HepG2 (cell line): ENCODE measurements around the gene SENP5. TPM values are rescaled to one million over a fixed set of nuclear protein-coding genes. Genes with fewer than 3 reads are reported as not detected.

ENCODE experiments used
- ATAC-seq: fragments of 200-7000 bp; cut with Tn5 transposase; 3 replicates; pipeline ENCODE4 v1.9.1; 2020; ENCODE audit warnings: mild to moderate bottlenecking, moderate library complexity
- BruUV-seq: library from RNA; stranded (reverse); fragments of 400-500 nt; replicated peaks from 2 replicates; lab custom pipeline; 2021; lab: Mats Ljungman, UMichigan
- CTCF ChIA-PET: fragments of 300-600 bp; formaldehyde crosslinking; extraction: SDS; loops from one replicate; lab custom pipeline; 2021; ENCODE audit warnings: low total read pairs, inconsistent platforms, low intra/inter-chr PET ratio; lab: Yijun Ruan, JAX
- POLR2A ChIA-PET: fragments of 350-600 bp; sonication (Branson Sonifier 250); formaldehyde crosslinking; loops from one replicate; lab custom pipeline; 2020; ENCODE audit warnings: antibody characterized with exemption, inconsistent platforms; lab: Yijun Ruan, JAX
- DNase-seq: peaks from one replicate; pipeline ENCODE4 v3.0.0-alpha.2; 2015; ENCODE audit warnings: low spot score
- FAIRE-seq: peaks from 3 replicates; lab custom pipeline; 2011; peaks lifted over from hg19 to GRCh38; lab: Jason Lieb, UNC
- H2AFZ ChIP-seq: one replicate; pipeline ENCODE4 v1.6.1; 2011; ENCODE audit warnings: low read length, inconsistent platforms
- H3K27ac ChIP-seq: fragments of 300-600 bp; 3 replicates; pipeline ENCODE4 v1.8.0; 2011; ENCODE audit warnings: mixed run types, mild to moderate bottlenecking, mixed read lengths, low read length, inconsistent platforms; ENCODE audit not compliant: insufficient read depth; ENCODE audit errors: extremely low read length
- H3K27me3 ChIP-seq, 2 experiments: fragments of 200-600 bp in 1 of 2; 2 replicates in 1 of 2; 3 replicates in 1 of 2; pipeline versions ENCODE4 v1.6.0 to v1.8.0; 2011; ENCODE audit warnings: low read length in 2 of 2, mild to moderate bottlenecking in 2 of 2, moderate library complexity in 2 of 2, inconsistent platforms in 1 of 2; ENCODE audit not compliant: insufficient read depth in 2 of 2, control insufficient read depth in 1 of 2
- H3K36me3 ChIP-seq, 2 experiments: fragments of 200-600 bp in 1 of 2; replicated peaks in 1 of 2; 2 replicates in 1 of 2; 3 replicates in 1 of 2; pipeline versions ENCODE4 v1.5.1 to v1.8.0; 2011; ENCODE audit warnings: low read length in 2 of 2, inconsistent platforms in 1 of 2; ENCODE audit not compliant: insufficient read depth in 2 of 2, control insufficient read depth in 1 of 2
- H3K4me1 ChIP-seq: 2 replicates; pipeline ENCODE4 v1.5.1; 2012; ENCODE audit warnings: low read length, inconsistent platforms; ENCODE audit not compliant: insufficient read depth
- H3K4me2 ChIP-seq: 2 replicates; pipeline ENCODE4 v1.6.0; 2011; ENCODE audit warnings: low read depth, low read length, inconsistent platforms
- H3K4me3 ChIP-seq, 3 experiments: fragments of 200-600 bp in 1 of 3; sonication (generic), shearing (Covaris generic) in 1 of 3; replicated peaks in 1 of 3; 2 replicates each; pipeline ENCODE4 v1.5.1; 2011 to 2016; ENCODE audit warnings: low read length in 3 of 3, inconsistent platforms in 2 of 3, low read depth in 2 of 3, mild to moderate bottlenecking in 2 of 3, control low read depth in 1 of 3, mixed read lengths in 1 of 3; ENCODE audit not compliant: insufficient read depth in 1 of 3
- H3K79me2 ChIP-seq: one replicate; pipeline ENCODE4 v1.6.1; 2011; ENCODE audit warnings: low read length, inconsistent platforms; ENCODE audit not compliant: insufficient read depth
- H3K9ac ChIP-seq: 2 replicates; pipeline ENCODE4 v1.6.0; 2011; ENCODE audit warnings: mild to moderate bottlenecking, low read depth, low read length, inconsistent platforms; ENCODE audit not compliant: insufficient read depth
- H3K9me3 ChIP-seq: 2 replicates; pipeline ENCODE4 v1.5.1; 2012; ENCODE audit warnings: mild to moderate bottlenecking, low read length
- H4K20me1 ChIP-seq: 2 replicates; pipeline ENCODE4 v1.6.0; 2011; ENCODE audit warnings: inconsistent platforms, mild to moderate bottlenecking, low read length, moderate library complexity; ENCODE audit not compliant: insufficient read depth
- FOXM1 ChIP-seq: sonication (generic); formaldehyde crosslinking; IDR thresholded peaks from 2 replicates; pipeline ENCODE4 v1.5.0; 2020; ENCODE audit warnings: missing genetic modification reagents
- IRF2 ChIP-seq: IDR thresholded peaks from 2 replicates; pipeline ENCODE4 v1.6.1; 2018; ENCODE audit warnings: missing genetic modification reagents, missing compliant biosample characterization
- PAF1 ChIP-seq: IDR thresholded peaks from 2 replicates; pipeline ENCODE4 v1.6.1; 2016; ENCODE audit warnings: missing genetic modification reagents, missing compliant biosample characterization
- THAP11 ChIP-seq: IDR thresholded peaks from 2 replicates; pipeline ENCODE4 v1.6.1; 2016; ENCODE audit warnings: missing biosample characterization, missing genetic modification reagents
- YY1 ChIP-seq: IDR thresholded peaks from 2 replicates; pipeline ENCODE4 v1.6.1; 2011; ENCODE audit warnings: low read length, low read depth, moderate library complexity, mild to moderate bottlenecking; ENCODE audit not compliant: insufficient read depth, insufficient replicate concordance
- ZFP36L2 ChIP-seq: sonication (generic); formaldehyde crosslinking; IDR thresholded peaks from 2 replicates; pipeline ENCODE4 v1.4.0; 2020; ENCODE audit warnings: missing genetic modification reagents
- ZNF691 ChIP-seq: sonication (generic); formaldehyde crosslinking; IDR thresholded peaks from 2 replicates; pipeline ENCODE4 v1.4.0; 2020; ENCODE audit warnings: missing genetic modification reagents, low read depth, mild to moderate bottlenecking, borderline replicate concordance
- WGBS: methylation state at CpG from one replicate; pipeline ENCODE4 v1.1.6; 2017; ENCODE audit warnings: low lambda C conversion rate; 5-methylcytosine and 5-hydroxymethylcytosine counted together
- in situ Hi-C: cut with HindIII; loops from 2 replicates; pipeline ENCODE4 v1.10.0; 2017; ENCODE audit warnings: low pct_unique_long_range_greater_than_20kb; ENCODE audit not compliant: extremely low pct_ligation_motif_present
- intact Hi-C: fragments of 100-400 bp; cut with micrococcal nuclease; formaldehyde crosslinking; loops from one replicate; pipeline ENCODE4 v1.10.0; 2022; ENCODE audit not compliant: unreplicated experiment
- polyA plus RNA-seq, 8 experiments: library from polyadenylated mRNA; depleted of rRNA in 3 of 8; stranded (reverse) in 7 of 8; unstranded in 1 of 8; fragments of >200 nt; fragmentation: Illumina TruSeq in 4 of 8; extraction: Trizol in 4 of 8; gene quantifications; 2 replicates each; pipeline versions ENCODE4 v1.2.1 to v1.2.3, GENCODE V29; 2011 to 2016; ENCODE audit warnings: low read depth in 4 of 8, missing spikeins in 1 of 8, mixed read lengths in 1 of 8; ENCODE audit not compliant: insufficient read depth in 1 of 8
- total RNA-seq, 5 experiments: library from RNA; depleted of rRNA; stranded (reverse); fragments of >200 nt; fragmentation: Illumina TruSeq; extraction: Trizol; gene quantifications; 2 replicates each; pipeline ENCODE4 v1.2.3, GENCODE V29; 2016; ENCODE audit warnings: low read depth in 1 of 5
- TF ChIP-seq, protein P1 (sequence below): sonication (generic); formaldehyde crosslinking; IDR thresholded peaks from 2 replicates; pipeline ENCODE4 v1.4.0; 2020; ENCODE audit warnings: missing genetic modification reagents, mild to moderate bottlenecking, borderline replicate concordance
- TF ChIP-seq, protein P2 (sequence below): sonication (generic); formaldehyde crosslinking; IDR thresholded peaks from one replicate; pipeline ENCODE4 v1.5.1; 2020; ENCODE audit warnings: mild to moderate bottlenecking, missing genetic modification reagents; ENCODE audit errors: not compliant biosample characterization

The SENP5 gene
- total and polyA plus RNA-seq, 2 of the 13 experiments (the other 11 are each of a cell fraction or from before 2014, with no cell fraction given) = 17.6 to 30.9 TPM

DNA sequence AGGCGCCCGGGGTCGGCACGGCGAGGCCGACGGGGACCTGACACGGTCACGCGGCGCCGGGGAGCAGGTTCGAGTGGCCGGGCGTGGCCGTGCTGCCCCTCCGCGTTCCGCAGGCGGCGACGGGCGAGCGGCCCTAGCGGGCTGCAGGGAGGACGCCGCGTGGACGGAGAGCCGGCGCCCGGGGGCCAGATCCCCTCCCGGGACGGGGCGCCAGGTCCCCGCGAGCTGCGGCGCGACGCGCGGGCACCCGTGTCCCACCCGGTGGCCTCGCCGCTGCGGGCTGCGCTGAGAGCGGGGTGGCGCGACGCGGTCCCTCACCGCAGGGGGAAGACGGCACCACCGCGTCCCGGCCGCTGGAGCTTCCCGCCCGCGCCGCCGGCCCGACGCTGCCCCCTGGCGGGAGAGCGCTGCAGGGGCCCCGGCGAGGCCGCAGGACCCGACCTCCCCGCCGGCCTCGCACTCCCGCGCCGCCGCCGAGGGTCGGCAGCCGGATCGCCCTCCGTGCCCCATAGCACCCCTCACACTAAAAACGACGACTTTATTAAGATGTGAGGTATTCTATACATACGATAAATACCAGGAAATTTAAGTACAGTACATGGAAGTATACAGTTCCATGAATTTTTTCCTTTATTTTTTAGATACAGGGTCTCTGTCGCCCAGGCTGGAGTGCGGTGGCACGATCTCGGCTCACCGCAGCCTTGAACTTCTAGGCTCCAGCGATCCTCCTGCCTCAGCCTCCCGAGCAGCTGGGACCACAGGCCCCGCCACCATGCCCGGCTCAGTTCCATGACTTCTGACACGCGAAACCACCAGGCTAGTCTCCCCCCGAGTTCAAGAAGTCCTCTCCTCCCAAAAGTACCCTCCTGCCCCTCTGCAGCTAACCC lies 102.2 kb downstream of the SENP5 start:
- 27% methylated on average over 26 of the region's 100 CpGs for WGBS
- Histone ChIP-seq H3K4me2 (peak overlapping the region; percentile 85), H3K4me1 (peaks cover 56% of the 10 kb centered on the region), H3K79me2 (peaks cover 40% of the 10 kb centered on the region), H3K27ac (peak overlapping the region; percentile 79), H3K9ac (peak overlapping the region; percentile 89), H3K27me3 (no peaks in the 10 kb centered on the region), H3K36me3 (peaks cover 6 to 24% of the 10 kb centered on the region in 2 experiments), H3K9me3 (no peaks in the 10 kb centered on the region), H3K4me3 (peak overlapping the region; percentile 59 to 82 (median 78); a peak in 5 of 6 replicates), H4K20me1 (no peaks in the 10 kb centered on the region), H2AFZ (no peak overlapping the region)
- ChIA-PET POLR2A (interaction anchor here (0.6 kb wide), 1 partner anchor 130 kb away, joined by 4 read pairs; no protein-coding TSS in a partner anchor), CTCF (interaction anchor here (1.3 to 2.2 kb wide), 4 partner anchors 21 to 361 kb away, joined by 4 to 15 read pairs (median 8); partner anchors contain the start of gene NCBP2)
- no TSS peak for BruUV-seq
- in situ Hi-C loops (no loop called here), intact Hi-C loops (loop anchor here (1.0 to 10.0 kb wide), 3 partner anchors 21 to 215 kb away; no protein-coding TSS in a partner anchor)
- FAIRE-seq = no peak
- peak; percentile 86 for ATAC-seq
- DNase-seq = no peak
- TF ChIP-seq ZNF691 (CRISPR knock-in tag) (no peak), YY1 (peak; percentile 66), PAF1 (CRISPR knock-in tag) (no peak), FOXM1 (CRISPR knock-in tag) (0 out of 2 replicates have a peak, but pooled peaks have one; percentile 9), ZFP36L2 (CRISPR knock-in tag) (no peak), THAP11 (CRISPR knock-in tag) (peak; percentile 20; the same call in 1 of the 2 replicates), IRF2 (peak; percentile 16; the same call in 1 of the 2 replicates)
- TF ChIP-seq, protein P1, sequence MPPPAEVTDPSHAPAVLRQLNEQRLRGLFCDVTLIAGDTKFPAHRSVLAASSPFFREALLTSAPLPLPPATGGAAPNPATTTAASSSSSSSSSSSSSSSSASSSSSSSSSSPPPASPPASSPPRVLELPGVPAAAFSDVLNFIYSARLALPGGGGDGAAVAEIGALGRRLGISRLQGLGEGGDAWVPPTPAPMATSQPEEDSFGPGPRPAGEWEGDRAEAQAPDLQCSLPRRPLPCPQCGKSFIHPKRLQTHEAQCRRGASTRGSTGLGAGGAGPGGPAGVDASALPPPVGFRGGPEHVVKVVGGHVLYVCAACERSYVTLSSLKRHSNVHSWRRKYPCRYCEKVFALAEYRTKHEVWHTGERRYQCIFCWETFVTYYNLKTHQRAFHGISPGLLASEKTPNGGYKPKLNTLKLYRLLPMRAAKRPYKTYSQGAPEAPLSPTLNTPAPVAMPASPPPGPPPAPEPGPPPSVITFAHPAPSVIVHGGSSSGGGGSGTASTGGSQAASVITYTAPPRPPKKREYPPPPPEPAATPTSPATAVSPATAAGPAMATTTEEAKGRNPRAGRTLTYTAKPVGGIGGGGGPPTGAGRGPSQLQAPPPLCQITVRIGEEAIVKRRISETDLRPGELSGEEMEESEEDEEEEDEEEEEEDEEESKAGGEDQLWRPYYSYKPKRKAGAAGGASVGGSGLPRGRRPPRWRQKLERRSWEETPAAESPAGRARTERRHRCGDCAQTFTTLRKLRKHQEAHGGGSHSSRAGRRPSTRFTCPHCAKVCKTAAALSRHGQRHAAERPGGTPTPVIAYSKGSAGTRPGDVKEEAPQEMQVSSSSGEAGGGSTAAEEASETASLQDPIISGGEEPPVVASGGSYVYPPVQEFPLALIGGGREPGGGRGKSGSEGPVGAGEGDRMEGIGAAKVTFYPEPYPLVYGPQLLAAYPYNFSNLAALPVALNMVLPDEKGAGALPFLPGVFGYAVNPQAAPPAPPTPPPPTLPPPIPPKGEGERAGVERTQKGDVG (CRISPR knock-in tag) = 0 out of 2 replicates have a peak, but pooled peaks have one; percentile 38
- TF ChIP-seq, protein P2, sequence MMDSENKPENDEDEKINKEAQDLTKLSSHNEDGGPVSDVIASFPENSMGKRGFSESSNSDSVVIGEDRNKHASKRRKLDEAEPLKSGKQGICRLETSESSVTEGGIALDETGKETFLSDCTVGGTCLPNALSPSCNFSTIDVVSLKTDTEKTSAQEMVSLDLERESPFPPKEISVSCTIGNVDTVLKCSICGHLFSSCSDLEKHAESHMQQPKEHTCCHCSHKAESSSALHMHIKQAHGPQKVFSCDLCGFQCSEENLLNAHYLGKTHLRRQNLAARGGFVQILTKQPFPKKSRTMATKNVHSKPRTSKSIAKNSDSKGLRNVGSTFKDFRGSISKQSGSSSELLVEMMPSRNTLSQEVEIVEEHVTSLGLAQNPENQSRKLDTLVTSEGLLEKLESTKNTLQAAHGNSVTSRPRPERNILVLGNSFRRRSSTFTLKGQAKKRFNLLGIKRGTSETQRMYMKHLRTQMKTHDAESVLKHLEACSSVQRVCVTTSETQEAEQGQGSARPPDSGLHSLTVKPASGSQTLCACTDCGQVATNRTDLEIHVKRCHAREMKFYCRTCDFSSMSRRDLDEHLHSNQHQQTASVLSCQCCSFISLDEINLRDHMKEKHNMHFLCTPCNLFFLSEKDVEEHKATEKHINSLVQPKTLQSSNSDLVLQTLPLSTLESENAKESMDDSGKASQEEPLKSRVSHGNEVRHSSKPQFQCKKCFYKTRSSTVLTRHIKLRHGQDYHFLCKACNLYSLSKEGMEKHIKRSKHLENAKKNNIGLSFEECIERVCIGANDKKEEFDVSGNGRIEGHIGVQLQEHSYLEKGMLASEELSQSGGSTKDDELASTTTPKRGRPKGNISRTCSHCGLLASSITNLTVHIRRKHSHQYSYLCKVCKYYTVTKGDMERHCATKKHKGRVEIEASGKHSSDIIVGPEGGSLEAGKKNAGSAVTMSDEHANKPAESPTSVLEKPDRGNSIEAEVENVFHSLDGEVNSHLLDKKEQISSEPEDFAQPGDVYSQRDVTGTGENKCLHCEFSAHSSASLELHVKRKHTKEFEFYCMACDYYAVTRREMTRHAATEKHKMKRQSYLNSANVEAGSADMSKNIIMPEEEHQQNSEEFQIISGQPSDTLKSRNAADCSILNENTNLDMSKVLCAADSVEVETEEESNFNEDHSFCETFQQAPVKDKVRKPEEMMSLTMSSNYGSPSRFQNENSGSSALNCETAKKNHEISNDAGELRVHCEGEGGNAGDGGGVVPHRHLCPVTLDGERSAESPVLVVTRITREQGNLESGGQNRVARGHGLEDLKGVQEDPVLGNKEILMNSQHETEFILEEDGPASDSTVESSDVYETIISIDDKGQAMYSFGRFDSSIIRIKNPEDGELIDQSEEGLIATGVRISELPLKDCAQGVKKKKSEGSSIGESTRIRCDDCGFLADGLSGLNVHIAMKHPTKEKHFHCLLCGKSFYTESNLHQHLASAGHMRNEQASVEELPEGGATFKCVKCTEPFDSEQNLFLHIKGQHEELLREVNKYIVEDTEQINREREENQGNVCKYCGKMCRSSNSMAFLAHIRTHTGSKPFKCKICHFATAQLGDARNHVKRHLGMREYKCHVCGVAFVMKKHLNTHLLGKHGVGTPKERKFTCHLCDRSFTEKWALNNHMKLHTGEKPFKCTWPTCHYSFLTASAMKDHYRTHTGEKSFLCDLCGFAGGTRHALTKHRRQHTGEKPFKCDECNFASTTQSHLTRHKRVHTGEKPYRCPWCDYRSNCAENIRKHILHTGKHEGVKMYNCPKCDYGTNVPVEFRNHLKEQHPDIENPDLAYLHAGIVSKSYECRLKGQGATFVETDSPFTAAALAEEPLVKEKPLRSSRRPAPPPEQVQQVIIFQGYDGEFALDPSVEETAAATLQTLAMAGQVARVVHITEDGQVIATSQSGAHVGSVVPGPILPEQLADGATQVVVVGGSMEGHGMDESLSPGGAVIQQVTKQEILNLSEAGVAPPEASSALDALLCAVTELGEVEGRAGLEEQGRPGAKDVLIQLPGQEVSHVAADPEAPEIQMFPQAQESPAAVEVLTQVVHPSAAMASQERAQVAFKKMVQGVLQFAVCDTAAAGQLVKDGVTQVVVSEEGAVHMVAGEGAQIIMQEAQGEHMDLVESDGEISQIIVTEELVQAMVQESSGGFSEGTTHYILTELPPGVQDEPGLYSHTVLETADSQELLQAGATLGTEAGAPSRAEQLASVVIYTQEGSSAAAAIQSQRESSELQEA (CRISPR knock-in tag) = no peak
